GM21447 (cell line): ENCODE results near the gene TMEM229B.
"Not testable (repeated sequence)": the region's sequence is repeated elsewhere in the genome, so short reads cannot be mapped to it uniquely, and the experiment has no call there.

Experiments
- ATAC-seq: cut with Tn5 transposase; IDR thresholded peaks from one replicate; pipeline ENCODE4 v1.9.1; 2021; ENCODE audit not compliant: unreplicated experiment

Gene TMEM229B

DNA sequence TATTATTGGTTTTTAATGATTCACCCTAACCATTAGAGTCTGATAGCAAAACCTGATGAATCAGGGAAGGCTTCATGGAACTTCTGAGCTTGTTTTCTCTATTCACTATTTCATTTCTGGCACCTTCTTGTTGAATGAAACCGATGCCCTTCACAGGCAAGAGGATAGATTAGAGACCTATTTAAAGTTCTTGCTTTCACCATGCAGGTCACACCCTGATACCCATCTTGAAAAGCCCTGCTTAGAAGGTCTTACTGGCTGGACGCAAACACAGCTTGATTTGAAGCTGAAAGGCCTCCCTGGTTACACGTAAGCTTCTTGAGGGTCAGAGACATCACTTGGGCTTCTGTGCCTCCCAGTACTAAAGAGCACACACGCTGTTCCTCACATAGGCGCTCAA is 29.2 kb downstream of the TMEM229B start:
- ATAC-seq, result no peak

DNA sequence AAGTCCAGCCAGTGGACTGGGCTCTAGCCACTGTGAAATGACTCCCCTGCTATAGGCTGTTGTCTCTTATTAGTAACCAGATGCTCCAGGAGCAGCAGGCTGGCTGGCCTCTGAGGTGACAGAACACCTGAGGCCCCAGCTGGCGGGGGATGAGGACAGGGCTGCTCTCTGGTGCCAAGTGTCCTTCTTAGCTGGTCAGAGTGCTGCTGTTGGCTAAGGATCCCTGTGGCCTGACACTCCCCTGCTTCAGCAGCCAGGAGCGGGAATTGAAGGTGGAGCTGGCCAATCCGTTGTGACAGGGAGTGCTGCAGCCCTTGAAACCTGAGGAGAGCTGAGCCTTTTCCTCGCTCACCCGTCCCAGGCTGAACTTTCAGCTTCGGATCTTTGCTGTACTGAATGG is 30.7 kb downstream of the TMEM229B start:
- ATAC-seq, result no peak

DNA sequence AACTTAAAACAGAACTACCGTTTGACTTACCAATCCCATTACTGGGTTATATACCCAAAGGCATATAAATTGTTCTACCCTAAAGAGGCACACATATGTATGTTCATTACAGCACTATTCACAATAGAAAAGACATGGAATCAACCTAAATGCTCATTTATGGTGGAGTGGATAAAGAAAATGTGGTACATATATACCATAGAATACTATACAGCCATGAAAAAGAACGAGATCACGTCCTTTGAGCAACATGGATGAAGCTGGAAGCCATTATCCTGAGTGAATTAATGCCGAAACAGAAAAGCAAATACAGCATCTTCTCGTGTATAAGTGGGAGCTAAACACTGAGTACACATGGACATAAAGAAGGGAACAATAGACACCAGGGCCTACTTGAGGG is 31.8 kb downstream of the TMEM229B start:
- ATAC-seq, result no peak

DNA sequence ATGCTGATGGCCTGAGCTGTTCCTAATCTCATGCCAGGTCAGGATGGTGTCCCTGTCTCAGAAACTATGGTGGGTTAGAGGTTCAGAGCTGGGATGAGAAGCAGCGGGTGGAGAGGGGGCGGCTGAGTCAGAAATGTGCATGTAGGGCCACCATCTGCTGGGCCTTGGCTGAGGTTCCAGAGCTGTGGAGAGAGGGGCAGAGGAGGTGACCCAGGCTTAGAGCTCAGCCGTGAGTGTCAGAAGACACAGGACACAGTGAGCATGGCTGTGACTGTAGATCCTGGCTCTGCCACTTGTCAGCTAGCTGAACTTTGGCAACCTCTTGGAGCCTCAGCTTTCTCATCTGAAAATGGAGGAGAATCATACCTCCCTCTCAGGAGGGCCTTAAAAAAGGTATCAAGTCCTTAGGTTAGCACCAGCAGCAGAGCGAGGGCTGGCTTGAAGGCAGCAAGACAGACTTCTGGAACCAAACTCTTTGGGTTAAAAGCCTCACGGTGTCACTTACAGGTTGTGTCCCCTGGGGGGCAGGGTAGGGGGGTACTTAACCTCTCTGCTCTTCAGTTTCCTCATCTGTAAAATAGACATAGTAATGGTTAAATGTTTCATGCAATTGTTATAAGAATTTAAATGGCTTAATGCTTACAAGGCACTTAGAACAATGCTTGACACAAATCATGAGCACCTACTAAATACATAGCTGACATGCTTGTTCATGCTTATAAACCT is 34.8 kb downstream of the TMEM229B start:
- no peak for ATAC-seq

DNA sequence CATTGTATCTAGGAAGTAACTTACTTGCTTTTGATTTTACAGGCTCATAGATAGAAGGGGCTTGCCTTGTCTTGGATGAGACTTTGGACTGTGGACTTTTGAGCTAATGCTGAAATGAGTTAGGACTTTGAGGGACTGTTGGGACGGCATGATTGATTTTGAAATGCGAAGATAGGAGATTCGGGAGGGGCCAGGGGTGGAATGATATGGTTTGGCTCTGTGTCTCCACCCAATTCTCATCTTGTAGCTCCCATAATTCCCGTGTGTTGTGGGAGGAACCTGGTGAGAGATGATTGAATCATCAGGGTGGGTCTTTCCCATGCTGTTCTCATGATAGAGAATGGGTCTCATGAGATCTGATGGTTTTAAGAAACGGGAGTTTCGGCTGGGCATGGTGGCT is 36.9 kb downstream of the TMEM229B start:
- not testable (repeated sequence) for ATAC-seq

DNA sequence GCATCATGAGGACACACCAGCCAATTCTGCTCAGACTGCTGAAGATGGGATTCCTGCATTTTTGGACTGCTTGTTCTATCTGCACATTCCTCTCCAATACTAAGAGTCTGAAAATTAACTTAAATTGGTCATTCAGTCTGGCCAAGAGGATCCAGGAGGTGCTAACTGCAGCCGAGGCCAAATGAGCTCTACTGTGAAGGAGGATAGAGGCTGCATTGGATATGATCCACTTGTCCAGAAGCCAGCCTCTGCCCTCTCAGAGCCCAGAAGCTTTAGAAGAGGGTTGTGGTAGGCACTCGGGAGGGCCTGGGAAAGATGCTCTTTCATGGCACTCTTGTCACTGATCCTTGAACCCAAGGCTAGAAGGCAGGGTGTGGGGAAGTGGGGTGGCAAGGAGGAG is 39.4 kb downstream of the TMEM229B start:
- ATAC-seq, result no peak

DNA sequence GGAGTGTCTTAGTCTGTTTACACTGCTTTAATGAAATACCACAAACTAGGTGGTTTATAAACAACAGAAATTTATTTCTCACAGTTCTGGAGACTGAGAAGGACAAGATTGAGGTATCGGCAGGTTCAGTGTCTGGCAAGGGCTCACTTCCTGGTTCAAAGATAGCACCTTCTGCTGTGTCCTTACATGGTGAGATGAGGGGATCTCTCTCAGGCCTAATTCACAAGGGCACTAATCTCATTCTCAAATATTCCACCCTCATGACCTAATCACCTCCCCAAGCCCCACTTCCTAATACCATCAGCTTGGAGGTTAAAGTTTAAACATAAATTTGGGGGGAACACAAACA is 41.5 kb downstream of the TMEM229B start:
- no peak for ATAC-seq

DNA sequence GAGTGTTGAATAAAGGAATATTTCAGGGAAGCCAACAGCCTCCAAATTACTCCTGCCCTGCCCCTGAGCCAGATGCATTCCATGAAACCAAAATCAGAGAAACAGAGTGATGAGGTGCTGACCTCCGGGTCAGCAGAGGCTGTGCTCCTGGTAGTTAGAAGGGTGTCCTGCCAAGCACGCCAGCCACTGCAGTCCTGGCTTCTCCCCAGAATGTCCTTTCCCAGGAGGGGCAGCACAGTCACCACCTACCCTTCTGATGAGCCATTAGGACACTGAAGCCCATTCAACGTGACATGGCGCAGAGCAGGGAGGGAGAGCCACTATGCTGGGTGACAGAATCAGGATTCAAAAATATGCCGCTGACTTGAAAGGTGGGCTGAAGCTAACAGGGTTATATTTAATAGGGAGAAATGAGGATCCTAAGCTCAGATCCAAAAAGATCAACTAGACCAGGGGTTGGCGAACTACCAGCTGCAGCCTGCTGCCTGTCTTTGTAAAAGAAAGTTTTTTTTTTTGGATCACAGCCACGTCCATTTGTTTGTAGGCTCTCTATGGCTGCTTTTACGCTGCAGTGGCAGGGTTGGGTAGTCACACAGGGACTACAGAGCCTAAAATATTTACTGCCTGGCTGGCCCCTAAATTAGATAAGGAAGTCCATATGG is 42.0 kb downstream of the TMEM229B start:
- ATAC-seq, result no peak

DNA sequence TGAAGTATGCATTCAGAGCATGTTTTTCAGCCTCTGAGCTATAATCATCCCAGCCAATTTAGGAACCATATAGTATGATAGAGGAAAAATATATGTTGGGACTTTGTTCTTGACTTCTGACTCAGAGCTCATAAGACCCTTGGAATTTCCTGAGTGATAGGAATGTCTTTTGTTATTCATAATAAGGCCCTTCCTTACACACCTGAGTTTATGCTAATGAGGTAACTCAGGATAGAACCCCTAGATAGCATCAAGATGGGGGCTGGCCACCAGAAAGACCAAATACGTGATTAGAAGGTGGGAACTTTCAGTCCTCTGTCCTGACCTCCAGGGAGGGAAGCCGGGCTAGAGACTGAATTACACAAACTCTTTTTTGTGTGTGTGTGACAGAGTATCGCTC is 44.1 kb downstream of the TMEM229B start:
- no peak for ATAC-seq

DNA sequence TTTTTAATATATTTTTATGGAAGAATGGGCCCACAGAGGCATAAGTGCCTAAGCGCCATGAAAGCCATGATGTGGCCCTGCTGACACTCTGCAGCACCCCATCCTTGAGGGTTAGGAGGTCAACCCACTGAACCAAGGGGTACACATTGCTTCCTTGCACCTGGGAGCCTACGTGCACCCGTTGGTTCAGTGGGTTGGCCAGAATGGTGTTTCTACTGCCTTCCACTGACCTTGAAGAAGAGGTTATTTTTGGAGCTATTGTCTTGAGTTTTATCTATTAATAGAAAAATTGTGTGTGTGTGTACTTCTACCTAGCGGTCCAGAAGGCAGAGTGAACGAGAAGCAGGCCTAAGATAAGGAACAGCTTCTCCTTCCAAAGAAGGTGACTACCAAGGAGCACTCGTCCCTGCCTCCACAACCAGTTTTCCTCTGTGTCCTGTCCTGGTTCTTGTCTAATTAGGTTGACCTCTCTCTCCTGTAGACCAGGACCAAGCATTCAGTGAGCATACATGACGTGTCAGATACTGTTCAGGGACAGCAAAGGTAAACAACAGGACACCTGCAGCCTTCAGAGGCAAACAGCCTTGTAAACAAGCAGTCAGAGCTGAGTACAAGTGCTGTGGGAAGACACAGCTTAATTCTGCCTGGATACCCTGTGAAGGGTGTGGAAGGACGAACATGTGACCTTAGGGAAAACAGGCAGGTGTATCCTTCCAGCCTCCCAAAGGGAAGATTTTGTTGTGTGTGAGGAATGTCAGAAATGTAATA is 46.2 kb downstream of the TMEM229B start:
- no peak for ATAC-seq

DNA sequence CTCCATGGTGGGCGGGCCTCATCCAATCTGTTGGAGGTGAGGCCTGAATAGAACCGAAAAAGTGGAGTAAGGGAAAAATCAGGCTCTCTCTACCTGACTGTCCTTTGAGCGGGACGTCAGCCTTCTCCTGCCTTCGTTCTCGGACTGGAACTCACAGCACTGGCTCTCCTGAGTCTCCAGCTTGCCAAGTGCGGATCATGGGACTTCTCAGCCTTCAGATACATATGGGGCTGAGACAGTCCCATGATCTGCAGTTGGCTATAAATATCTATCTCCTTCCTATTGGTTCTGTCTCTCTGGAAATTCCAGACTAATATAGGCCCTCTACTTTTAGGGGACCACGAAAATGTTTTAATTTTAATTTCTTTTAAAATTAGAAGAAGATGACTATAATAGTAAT is 46.8 kb downstream of the TMEM229B start:
- ATAC-seq, result no peak

DNA sequence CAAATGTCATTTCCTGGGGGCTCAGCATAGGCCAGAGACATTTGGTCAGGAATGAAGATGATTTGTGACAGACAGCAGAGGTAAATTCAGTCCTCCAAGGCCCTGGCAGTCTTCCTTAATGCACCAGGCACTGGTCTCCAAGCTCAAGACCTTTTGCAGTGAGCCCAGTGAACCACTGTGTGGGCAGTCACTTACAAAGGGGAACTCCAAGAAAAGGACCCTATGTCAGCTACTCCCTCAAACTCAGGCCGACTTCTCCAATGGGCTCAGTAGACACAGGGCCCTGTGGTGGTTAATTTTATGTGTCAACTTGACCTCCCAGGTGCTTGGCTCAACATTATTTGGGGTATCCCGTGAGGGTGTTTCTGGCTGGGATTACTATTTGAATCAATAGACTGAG is 47.3 kb downstream of the TMEM229B start:
- no peak for ATAC-seq

DNA sequence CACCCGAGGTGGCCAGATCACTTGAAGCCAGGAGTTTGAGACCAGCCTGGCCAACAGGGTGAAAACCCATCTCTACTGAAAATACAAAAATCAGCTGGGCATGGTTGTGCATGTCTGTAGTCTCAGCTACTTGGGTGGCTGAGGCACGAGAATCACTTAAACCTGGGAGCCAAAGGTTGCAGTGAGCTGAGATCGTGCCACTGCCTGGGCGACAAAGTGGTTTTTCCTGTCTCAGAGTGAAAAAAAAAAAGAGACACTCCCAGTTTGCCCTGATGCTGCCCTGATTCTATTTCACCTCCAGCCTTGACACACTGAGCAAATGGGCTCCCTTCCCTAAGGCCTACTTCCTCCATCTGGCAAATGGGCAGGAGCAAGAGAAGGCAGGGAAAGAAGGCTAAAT is 48.0 kb downstream of the TMEM229B start:
- ATAC-seq, result no peak

DNA sequence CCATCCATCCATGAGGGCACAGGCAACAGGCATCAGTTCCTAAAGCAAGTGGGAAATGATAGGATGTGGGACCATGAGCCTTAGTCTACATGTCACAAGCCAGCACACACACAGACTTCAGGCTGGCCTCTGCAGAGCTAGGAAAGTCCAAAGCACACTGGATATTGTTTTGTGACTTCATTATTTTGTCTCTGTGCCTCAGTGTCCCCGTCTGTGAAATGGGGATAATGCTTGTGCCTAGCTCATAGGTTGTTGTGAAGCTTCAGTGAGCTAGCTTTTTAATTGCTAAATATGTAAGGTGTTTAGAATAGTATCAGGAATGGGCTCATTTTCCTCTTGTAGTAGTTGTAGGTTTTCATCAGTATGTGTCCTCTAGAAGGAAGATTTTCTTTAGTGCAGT is 49.6 kb downstream of the TMEM229B start:
- ATAC-seq, result no peak

DNA sequence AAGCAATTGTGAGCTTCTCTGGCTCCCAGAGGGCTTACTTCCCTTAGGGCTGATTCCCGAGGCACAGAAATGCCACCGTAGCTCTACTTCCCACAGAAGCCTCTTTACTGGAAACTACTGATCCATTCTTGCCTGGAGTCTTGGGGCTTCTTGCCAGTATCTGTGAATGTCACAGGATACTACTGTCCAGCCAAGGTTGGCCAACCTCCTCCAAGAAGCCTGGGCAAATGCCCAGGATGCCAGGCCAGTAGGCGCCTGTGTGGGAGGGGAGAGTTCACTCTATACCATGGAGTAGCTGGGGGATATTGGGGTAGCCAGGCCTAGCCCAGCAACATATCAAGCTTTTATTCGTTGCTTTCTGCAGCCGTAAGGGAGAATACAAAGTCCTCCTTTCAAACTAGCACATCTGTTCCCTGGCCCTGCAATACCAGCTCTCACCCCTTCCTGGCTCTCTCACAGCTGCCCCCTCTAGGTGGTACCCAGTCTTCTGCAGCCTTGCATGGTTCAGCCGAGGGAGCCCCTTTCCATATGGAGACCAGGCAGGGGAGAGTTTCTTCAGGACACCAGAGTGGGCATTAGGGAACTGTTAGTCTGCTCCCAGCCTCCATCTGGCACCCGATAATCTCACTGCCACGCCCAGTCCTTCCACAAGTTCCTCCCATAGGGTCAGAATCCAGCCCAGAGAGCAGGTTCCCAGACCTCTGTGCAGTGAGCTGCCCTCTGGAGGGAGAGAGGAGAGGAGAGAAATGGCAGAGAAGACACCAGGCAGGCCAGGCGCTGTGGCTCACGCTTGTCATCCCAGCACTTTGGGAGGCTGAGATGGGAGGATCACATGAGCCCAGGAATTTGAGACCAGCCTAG is 52.3 kb downstream of the TMEM229B start:
- no peak for ATAC-seq

DNA sequence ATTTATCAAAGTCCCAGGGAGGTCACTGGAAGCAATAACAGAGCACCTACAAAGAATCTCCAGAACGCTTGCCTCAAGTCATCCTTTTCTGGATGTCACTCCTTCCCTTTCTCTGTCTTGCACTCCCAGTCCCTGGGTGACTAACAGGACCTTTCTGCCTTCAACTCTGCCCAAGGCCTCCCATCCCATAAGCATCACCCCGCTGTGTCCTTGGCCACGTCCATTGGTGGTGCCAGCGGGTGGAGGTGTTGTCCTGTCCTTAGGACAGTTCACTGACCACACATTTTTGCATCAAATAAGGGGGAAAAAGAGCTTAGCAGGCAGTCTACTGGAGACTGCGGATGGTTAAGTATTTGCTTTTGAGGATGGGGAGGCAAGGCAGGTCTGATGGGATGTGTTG is 52.9 kb downstream of the TMEM229B start:
- ATAC-seq, result no peak

DNA sequence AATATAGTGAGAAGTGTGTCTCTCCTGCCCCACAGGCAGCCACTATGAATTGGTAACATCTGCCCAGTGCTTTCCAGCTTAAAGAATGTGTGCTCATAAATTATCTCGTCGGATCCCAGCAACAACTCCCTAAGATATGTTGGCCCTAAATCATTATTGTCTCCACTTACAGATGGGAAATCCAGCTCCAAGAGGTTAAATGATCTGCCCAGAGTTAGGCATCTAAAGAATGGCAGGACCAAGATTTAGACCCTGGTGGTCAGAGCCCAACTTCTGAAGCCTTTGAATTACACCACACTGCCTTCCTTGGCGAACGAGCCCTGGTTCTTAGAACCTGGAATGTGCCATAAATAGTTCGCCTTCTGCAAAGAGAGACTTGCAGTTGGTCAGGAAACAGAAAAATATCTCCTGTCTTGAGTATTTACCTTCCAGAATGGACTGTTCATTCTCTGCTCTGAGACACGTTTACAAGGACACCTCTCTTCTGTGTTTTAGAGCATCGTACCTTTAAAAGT is 56.4 kb downstream of the TMEM229B start:
- ATAC-seq, result no peak

DNA sequence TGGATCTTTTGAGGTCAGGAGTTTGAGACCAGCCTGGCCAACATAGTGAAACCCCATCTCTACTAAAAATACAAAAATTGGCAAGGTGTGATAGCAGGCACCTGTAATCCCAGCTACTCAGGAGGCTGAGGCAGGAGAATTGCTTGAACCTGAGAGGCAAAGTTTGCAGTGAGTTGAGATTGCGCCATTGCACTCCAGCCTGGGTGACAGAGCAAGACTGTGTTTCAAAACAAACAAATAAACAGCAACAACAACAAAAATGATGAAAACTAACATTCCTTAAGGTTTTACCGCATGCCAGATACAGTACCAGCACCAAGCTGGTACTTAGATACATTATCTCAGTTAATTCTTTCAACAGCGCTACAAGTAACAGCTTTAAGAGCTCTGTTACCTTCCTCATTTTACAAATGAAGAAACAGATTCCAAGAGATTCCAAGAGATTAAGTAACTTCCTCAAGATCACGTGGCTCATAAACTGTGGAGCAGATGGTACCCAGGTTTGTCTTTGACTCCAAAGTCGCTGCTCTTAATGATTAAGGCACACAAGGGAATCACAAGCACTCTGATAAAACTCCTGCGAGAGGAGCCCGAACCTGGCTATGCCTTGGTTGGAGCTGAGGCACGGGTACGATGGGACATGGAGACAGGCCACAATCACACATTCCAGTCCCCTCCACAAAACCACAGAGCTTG is 58.9 kb downstream of the TMEM229B start:
- ATAC-seq, result no peak

DNA sequence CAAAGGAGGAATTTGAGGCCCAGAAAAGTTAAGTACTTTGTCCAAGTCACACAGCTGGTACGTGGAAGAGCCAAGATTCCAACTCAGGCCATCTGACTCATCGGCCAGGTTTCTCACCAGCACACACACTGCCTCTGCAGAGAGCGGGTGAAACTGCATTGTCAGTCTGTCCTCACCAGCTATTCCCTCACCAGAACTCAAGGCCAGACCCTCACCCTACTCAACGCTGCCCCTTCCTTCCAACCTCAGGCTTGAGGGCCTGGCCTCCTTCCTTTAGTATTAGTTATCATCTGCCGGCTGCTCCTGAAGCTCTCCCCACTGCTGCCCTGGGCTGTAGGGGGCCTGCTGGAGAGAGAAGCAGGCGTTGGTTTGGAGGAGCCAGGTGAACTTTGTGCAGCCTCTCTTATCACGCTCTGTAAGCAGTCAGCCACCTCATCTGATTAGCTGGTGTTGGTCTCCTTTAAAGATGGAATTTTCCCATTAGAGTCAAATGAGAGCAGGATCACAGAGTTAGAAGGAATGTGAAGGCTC is 60.0 kb downstream of the TMEM229B start:
- ATAC-seq, result no peak

DNA sequence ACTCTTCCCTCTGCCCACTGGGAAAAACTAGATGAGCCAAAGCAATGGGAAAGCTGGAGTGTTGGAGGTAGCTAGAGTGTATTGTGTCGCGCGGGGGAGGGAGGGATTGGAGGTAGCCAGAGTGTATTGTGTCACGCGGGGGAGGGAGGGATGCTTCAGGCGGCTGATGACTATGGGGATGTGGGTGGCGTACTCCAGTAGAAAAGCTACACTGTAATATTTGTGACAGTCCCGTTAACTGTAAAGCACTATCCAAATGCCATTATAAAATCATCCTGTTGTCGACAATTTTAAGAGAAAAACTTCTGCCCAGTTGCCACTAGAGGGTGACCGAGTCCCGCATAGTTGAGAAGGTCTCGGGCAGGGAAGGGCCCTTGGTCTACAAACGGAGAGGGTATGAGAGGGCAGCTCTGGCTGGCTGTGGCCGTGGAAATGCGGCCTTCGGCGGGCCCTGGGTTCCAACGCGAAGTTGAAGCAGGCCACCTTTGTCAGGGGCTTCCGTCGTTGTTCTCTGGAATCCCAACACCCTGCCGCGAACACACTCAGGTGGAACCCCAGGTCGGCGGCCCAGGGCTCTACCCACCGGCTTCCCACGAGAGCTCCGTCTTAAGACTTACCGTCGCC is 61.4 kb downstream of the TMEM229B start:
- no peak for ATAC-seq
